Tibial nerve (tissue), 4 donors: Measurements from ENCODE around the gene GABRA4.

Source experiments
- CTCF ChIP-seq, 5 experiments: fragments of 200-600 bp in 3 of 5; fragments of 450-650 bp in 2 of 5; sonication (generic) in 3 of 5; IDR thresholded peaks; one replicate each; pipeline ENCODE4 v1.5.1; 2016 to 2019; ENCODE audit warnings: antibody characterized with exemption in 5 of 5, mild to moderate bottlenecking in 3 of 5, moderate library complexity in 2 of 5
- EP300 ChIP-seq, 2 donors: sonication (generic); formaldehyde crosslinking; IDR thresholded peaks; one replicate each; pipeline ENCODE4 v1.6.1; 2017; ENCODE audit warnings: antibody characterized with exemption in 2 of 2, mild to moderate bottlenecking in 1 of 2

- TF ChIP-seq CTCF (IDR thresholded peaks at IDR 0.05) (no peak), EP300 (IDR thresholded peaks at IDR 0.05) (no peak)
Observed at GRCh38 chr4:46953564-46953963, 39.8 kb downstream of the GABRA4 start.
